HG03280 (cell line): ENCODE results near the gene TASOR2.
A peak's percentile ranks its signal among the peaks of the same experiment; 100 is the strongest.

ENCODE experiments used
- ATAC-seq: cut with Tn5 transposase; IDR thresholded peaks from one replicate; pipeline ENCODE4 v1.9.1; 2021; ENCODE audit warnings: mild to moderate bottlenecking, moderate library complexity; ENCODE audit not compliant: unreplicated experiment

Gene TASOR2, protein sequence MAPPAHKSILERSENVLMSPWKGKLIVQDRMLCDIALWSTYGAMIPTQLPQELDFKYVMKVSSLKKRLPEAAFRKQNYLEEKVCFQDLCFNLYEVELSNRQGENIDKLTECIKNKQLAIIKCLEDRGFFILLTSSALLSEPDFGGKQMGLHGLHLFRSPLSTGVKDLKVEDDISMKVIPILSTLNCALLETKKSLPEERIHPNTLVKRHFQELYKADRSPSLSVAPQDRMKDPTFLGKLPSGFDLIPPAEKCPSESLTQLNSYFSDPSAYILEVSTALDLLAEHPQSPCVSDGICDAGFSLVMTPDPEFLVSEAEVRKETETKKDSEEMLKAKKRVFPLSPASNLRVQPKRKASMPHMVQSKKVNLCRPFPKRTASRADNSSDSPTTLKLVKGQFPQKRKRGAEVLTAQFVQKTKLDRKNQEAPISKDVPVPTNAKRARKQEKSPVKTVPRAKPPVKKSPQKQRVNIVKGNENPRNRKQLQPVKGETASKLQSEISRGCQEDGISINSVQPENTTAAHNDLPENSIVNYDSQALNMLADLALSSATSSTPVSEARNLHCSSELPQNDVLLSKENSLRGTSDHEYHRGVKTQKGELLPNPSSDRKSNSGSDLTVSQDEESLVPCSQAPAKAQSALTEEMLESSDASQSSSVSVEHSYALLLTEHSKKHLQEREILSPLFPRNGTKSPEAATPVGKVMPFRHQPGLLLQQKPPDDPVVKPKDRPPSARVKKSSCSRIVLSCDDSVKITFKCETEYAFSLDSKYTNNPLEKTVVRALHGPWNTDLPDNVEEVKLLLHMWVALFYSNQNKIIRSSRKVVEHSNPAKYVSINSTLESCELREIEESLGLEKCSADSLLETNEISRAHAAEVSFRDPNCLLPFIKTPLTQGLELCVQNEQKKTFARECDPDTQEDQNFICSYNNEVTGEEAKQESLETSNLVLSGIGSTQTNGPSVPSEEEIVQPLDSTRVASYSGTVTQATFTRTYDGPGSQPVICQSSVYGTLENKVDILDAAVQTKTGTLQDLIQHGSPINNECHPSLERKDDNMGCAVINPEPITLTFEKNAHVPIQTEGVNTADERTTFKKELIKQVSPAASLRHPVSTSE (N-terminal part only)

GRCh38 chr10:5684318-5684970, at the start of gene TASOR2:
Gene TASOR2 (plus strand): TSS chr10:5684838. CDS start chr10:5720643, 35,805 bp downstream.
- peak; percentile 76 for ATAC-seq

DNA sequence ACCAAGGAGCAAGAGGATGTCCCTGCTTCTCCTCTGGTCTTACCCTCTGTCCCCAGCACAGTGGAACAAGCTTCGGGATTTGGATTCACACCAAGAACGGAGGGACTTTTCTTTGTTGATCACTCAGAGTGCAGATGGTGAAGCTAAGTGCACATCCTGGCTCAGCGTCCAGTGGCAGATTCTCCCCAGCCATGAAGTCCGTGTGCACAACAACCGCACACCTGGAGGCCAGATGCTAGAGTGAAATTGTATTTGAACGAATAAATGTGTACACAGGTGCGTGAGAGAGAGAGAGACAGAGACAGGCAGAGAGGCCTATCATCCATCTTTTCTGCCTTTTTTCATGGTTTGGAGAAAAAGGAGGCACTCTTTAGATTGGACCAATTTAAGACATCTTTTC, 49.7 kb upstream of the TASOR2 start:
- no peak for ATAC-seq

- no peak for ATAC-seq
Observed at GRCh38 chr10:5638494-5638893, 46.1 kb upstream of the TASOR2 start.

- no peak for ATAC-seq
Observed at GRCh38 chr10:5639066-5639465, 45.6 kb upstream of the TASOR2 start.

DNA sequence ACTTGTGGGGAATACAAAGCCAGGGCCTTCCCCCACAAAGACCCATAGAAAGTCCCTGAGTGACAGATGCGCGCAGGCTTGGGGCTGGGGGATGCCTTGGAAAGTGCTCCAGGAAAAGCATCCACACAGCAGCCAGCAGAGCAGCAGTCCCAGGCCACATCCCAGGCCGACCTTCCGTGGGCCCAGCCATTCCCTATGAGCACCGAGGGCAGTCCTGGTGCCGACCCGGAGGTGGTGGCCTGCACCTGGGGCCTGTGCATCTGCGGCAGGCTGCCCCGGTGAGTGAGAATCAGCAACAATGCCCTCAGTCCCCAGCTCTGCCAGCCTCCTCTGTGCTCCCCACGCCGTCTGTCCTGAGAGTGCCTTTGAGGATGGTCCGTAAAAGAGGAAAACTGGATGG, 44.6 kb upstream of the TASOR2 start:
- no peak for ATAC-seq

- no peak for ATAC-seq
Observed at GRCh38 chr10:5640501-5640900, 44.1 kb upstream of the TASOR2 start.

- ATAC-seq: no peak
Observed at GRCh38 chr10:5641501-5641900, 43.1 kb upstream of the TASOR2 start.

- no peak for ATAC-seq
Observed at GRCh38 chr10:5643346-5644067, 41.1 kb upstream of the TASOR2 start.

GRCh38 chr10:5644930-5645329, 39.7 kb upstream of the TASOR2 start:
- ATAC-seq: no peak

GRCh38 chr10:5645375-5645774, 39.3 kb upstream of the TASOR2 start:
- no peak for ATAC-seq

DNA sequence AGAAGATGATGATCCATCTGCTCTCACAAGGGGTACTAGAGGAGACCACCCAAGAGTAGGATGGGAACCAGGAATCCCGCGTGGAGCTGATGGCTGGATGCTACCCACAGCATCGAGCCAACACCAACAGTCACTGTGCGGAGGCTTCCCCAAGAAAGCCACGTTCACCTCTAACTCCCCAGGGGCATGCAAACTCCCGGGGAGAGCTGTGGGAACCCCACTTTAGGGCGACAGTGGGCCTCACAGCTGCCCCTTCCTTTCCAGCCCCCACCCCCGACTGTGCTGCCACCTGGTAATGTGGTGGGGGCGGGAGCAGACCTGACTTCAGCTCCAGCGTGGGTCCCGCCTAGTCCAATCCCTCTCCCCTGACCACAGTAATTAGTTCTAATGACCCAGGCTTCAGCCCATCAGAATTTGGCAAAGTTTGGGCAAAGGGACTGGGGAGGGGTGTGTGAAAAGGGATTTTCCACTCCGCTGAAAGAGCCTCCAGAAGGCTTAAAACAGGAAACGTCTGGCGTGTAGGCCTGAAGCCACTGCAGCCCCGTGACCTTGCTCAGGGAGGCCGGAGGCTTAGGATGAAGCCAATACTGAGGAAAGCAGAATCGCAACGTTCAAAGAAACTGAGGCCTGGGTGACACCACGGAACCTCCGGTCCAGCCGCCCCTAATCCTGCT, 38.6 kb upstream of the TASOR2 start:
- ATAC-seq: no peak

DNA sequence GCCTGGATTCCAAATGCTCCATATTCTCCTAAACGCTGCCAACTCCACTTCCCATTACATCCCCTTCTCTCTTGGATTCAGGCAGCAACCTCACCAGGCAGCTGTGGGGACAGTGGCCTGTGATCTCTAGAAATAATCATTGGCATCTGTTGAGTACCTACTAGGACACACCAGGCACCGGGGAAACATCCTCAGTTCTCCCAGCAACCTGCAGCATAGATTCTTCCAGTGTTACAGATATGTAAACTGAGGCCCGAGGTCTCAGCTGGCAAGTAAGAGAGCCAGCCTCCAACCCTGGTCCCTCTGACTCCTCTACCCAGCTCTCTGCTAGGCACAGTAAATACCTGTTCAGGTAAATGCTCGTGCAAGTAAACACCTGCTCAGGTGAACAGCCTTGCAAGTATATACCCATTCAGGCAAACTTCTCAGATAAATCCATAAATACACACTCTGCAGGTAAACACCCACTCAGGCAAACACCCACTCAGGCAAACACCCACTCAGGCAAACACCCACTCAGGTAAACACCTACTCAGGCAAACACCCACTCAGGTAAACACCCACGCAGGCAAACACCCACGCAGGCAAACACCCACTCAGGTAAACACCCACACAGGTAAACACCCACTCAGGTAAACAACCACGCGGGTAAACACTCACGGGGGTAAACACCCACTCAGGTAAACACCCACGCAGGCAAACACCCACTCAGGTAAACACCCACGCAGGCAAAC, 37.0 kb upstream of the TASOR2 start:
- ATAC-seq: no peak

DNA sequence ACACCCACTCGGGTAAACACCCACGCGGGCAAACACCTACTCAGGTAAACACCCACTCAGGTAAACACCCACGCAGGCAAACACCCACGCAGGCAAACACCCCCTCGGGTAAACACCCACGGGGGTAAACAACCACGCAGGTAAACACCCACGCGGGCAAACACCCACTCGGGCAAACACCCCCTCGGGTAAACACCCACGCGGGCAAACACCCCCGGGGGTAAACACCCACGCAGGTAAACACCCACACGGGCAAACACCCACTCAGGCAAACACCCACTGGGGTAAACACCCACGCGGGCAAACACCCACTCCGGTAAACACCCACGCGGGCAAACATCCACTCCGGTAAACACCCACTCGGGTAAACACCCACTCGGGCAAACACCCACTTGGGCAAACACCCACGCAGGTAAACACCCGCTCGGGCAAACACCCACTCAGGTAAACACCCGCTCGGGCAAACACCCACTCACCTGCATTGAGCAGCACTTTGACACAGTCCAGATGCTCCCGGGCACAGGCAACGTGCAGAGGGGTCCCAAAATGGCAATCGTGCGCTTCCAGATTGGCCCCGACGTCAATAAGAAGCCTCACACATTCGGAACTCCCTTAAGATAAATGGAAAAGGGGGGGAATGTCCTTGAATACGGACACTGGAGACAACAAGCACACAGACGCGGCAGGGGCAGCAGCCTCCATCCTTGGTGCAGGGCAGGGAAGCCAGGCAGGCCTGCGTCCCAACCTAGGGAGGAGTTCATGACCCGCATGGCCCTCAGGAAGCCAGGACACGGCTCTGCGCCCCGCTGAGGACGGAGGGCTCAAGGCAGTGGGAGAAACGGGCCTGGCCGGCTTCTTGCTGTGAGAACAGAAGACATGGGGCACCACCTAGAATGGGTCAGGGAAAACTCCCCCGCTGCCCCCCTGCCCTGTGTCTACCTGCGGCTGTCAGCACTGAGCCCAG, 35.9 kb upstream of the TASOR2 start:
- no peak for ATAC-seq

DNA sequence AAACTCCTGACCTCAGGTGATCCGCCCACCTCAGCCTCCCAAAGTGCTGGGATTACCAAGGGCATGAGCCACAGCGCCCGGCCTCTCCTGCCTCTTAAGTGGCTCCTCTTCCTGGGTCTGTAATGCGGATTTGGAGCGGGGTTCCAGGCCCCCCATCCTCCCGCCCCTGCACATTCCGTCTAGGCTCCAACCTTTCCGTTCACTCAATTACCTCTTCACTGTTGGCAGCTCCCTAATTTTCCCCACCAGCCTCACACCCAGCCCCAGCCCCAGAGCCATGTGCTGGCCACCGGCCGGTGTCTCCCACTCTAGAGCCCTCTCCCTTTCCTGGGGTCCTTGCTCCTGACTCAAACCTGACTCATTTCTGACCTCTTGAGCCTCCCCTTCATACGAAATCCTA, 34.9 kb upstream of the TASOR2 start:
- no peak for ATAC-seq

DNA sequence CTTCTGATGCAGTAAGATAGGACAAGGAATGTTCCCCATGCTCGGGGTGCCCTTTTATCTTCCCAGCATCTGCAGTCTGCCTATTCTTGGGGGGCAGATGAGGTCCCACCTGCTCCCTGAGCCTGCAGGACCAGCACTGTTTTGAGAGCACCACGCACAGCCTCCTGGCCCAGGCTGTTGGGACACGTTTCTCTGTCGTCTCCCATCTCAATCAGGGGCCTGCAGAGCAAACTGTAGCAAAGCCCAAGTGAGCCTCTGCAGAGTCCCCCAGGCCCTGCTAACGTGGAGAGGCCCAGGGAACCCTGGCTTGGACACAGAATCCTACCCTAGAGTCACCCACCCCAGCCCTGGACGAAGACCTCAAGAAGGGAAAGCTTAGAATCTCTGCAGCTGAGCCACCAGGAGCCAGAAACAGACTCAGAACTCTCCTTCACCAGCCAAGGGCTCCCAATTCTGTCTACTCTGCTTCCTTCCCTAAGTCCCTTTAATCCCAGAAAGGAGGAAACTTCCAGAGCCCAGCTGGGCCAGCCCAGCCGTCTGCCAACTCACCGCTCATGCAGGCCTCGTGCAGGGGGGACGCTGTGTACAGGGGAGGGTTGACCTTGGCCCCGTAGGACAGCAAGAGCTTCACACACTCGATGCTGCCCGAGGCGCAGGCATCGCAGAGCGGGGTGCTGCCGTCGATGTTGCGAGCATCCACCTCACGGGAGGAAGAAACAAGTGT, 33.8 kb upstream of the TASOR2 start:
- no peak for ATAC-seq

DNA sequence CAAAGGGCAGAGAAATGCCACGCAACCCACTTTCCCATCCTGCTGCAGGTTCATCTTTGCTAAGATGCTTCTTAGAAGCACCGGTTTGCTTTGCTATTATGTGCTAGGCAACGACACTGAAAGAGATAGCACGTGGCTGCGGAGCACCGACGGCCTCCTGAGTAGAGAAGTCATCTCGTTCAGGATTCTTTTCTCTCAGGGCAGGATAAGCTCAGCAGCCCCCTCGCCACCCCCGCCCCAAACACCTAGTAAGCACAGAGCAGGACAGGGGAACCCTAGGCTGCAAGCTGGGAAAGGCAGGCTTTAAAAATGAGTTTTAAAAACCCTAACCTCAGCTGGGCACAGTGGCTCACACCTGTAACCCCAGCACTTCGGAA, 33.3 kb upstream of the TASOR2 start:
- ATAC-seq: no peak

DNA sequence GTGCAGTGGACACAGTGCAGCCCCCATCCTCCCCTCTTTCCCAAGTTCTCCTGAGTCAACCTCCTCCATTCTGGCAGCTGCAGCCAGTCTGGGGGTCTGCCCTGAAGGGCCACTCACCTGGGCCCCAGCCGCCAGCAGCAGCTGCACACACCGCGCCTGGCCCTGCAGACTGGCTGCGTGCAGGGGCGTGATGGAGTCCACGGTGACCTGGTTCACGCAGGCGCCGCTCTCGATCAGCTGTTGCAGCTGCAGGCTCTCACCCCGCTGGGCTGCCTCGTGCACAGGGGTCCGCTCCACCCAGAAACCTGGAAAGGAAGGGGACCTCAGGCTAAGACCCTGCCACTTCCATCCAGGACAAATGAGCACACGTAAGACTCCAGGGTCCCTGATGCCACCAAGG, 31.9 kb upstream of the TASOR2 start:
- ATAC-seq: no peak
